ENCODE measurements around the gene PDE8B.

The PDE8B gene

GRCh38 chr5:77418601-77419581 lies 208.4 kb downstream of the PDE8B start:
- no peak for DNase-seq

GRCh38 chr5:77419644-77420582 lies 209.4 kb downstream of the PDE8B start:
- DNase-seq, result no peak

- DNase-seq, result no peak
Observed at GRCh38 chr5:77420940-77421339, 210.5 kb downstream of the PDE8B start.

GRCh38 chr5:77423022-77423750 lies 212.7 kb downstream of the PDE8B start:
- DNase-seq, result no peak

- DNase-seq, result no peak
Observed at GRCh38 chr5:77424921-77425320, 214.4 kb downstream of the PDE8B start.

GRCh38 chr5:77425420-77425819 lies 214.9 kb downstream of the PDE8B start:
- no peak for DNase-seq

- no peak for DNase-seq
Observed at GRCh38 chr5:77425998-77426659, 215.6 kb downstream of the PDE8B start.

- DNase-seq, result no peak
Observed at GRCh38 chr5:77426670-77427069, 216.2 kb downstream of the PDE8B start.

- no peak for DNase-seq
Observed at GRCh38 chr5:77427998-77428397, 217.5 kb downstream of the PDE8B start.

- no peak for DNase-seq
Observed at GRCh38 chr5:77428526-77428925, 218.0 kb downstream of the PDE8B start.

- DNase-seq, result no peak
Observed at GRCh38 chr5:77430726-77431125, 220.2 kb downstream of the PDE8B start.

GRCh38 chr5:77431286-77431685 lies 220.8 kb downstream of the PDE8B start:
- DNase-seq, result no peak

GRCh38 chr5:77431719-77432118 lies 221.2 kb downstream of the PDE8B start:
- DNase-seq, result no peak

GRCh38 chr5:77437194-77437593 lies 226.7 kb downstream of the PDE8B start:
- no peak for DNase-seq

- no peak for DNase-seq
Observed at GRCh38 chr5:77438071-77438470, 227.6 kb downstream of the PDE8B start.

GRCh38 chr5:77443670-77444069 lies 233.2 kb downstream of the PDE8B start:
- DNase-seq, result no peak

- DNase-seq, result no peak
Observed at GRCh38 chr5:77444356-77444755, 233.9 kb downstream of the PDE8B start.

GRCh38 chr5:77448831-77449230 lies 238.4 kb downstream of the PDE8B start:
- DNase-seq, result no peak

GRCh38 chr5:77449277-77449676 lies 238.8 kb downstream of the PDE8B start:
- no peak for DNase-seq

- DNase-seq, result no peak
Observed at GRCh38 chr5:77449981-77450380, 239.5 kb downstream of the PDE8B start.

GRCh38 chr5:77452351-77452750 lies 241.9 kb downstream of the PDE8B start:
- DNase-seq, result no peak

- no peak for DNase-seq
Observed at GRCh38 chr5:77454123-77454522, 243.6 kb downstream of the PDE8B start.
